H1 (cell line): ENCODE measurements around the gene ZNF469. TPM values are rescaled to one million over a fixed set of nuclear protein-coding genes. Genes with fewer than 3 reads are reported as not detected.

Source experiments
- CBX8 ChIP-seq: fragments of 300-800, 300-1000 bp; sonication (generic); IDR thresholded peaks from 2 replicates; pipeline ENCODE4 v1.7.1; 2016; ENCODE audit warnings: low read depth, low read length, borderline replicate concordance
- CHD2 ChIP-seq: IDR thresholded peaks from 2 replicates; pipeline ENCODE4 v1.6.1; 2012; ENCODE audit warnings: low read length, improper control_type of control experiment
- PHF8 ChIP-seq: fragments of 200-600 bp; sonication (generic); conservative IDR thresholded peaks from 2 replicates; pipeline ENCODE4 v1.7.1; 2012; ENCODE audit warnings: low read depth, mild to moderate bottlenecking, inconsistent platforms, low read length, moderate library complexity
- SAP30 ChIP-seq: fragments of 300-600 bp; sonication (generic); IDR thresholded peaks from 2 replicates; pipeline ENCODE4 v1.7.1; 2012; ENCODE audit warnings: low read length, moderate library complexity, mild to moderate bottlenecking, inconsistent platforms; ENCODE audit not compliant: insufficient read depth, insufficient replicate concordance
- SP4 ChIP-seq: IDR thresholded peaks from 2 replicates; pipeline ENCODE4 v1.6.1; 2012; ENCODE audit warnings: low read length, inconsistent platforms
- TCF12 ChIP-seq: IDR thresholded peaks from 2 replicates; pipeline ENCODE4 v1.6.1; 2011; ENCODE audit warnings: low read depth, mild to moderate bottlenecking, low read length
- polyA plus RNA-seq, 7 experiments: library from polyadenylated mRNA; depleted of rRNA in 3 of 7; stranded (reverse) in 5 of 7; unstranded in 2 of 7; fragments of >200 nt in 5 of 7; fragments of 200-250 nt in 2 of 7; gene quantifications; 1 replicate in 5 of 7; 2 replicates in 1 of 7; 4 replicates in 1 of 7; pipeline versions ENCODE4 v1.2.1 to v1.2.3, GENCODE V29; 2011 to 2013; ENCODE audit warnings: missing spikeins in 2 of 7, mixed read lengths in 2 of 7
- total RNA-seq: library from RNA; stranded (reverse); fragmentation: NEBNext Ultra II Directional; extraction: Animal tissue kit (Norgen Biotek cat#: 25700); gene quantifications from 2 replicates; pipeline ENCODE4 v1.2.1, GENCODE V29; 2021

Gene ZNF469
- total and polyA plus RNA-seq, 2 of the 8 experiments (the other 6 are each of a cell fraction or from before 2014, with no cell fraction given), result 0.30 to 1.8 TPM

GRCh38 chr16:88392111-88392510 is 9.4 kb downstream of the ZNF469 start (continued):
- TF ChIP-seq SAP30, result no peak
- no peak for TF ChIP-seq SP4
- no peak for TF ChIP-seq CHD2
- TF ChIP-seq CBX8, result no peak
- no peak for TF ChIP-seq PHF8
- no peak for TF ChIP-seq TCF12
